Measurements from ENCODE around the gene PODXL2. TPM values are rescaled to one million over a fixed set of nuclear protein-coding genes. Genes with fewer than 3 reads are reported as not detected.

PODXL2 gene
- total and polyA plus RNA-seq, 2 of the 8 experiments (the other 6 are each of a cell fraction or from before 2014, with no cell fraction given) = 27.6 to 31.6 TPM

- Histone ChIP-seq H3K79me1 (ENCODE audit: low read depth, low read length) (peaks cover 7% of the 10 kb centered on the region; the same call in 1 of the 2 replicates), H3K4me2 (ENCODE audit: insufficient read depth in 1 of 2, low read depth in 2 of 2, low read length in 2 of 2) (no peak overlapping the region), H4K91ac (replicated peaks; ENCODE audit: insufficient read length, low read length) (no peak overlapping the region), H2BK15ac (ENCODE audit: low read length) (no peak overlapping the region), H2BK5ac (ENCODE audit: low read depth, low read length) (no peak overlapping the region), H4K5ac (ENCODE audit: insufficient read length, low read depth, low read length) (no peak overlapping the region), H2BK20ac (ENCODE audit: low read length) (no peak overlapping the region), H2AK5ac (ENCODE audit: low read depth, low read length) (no peak overlapping the region), H3K27me3 (replicated peaks in 1 of 4; ENCODE audit: control insufficient read depth in 3 of 4, extremely low read depth in 1 of 4, insufficient read depth in 3 of 4, low read length in 3 of 4) (no peaks in the 10 kb centered on the region), H3K79me2 (ENCODE audit: control insufficient read depth in 1 of 2, insufficient read depth in 2 of 2, low read length in 2 of 2) (peaks cover 0 to 32% of the 10 kb centered on the region in 2 experiments; a peak in 2 of 4 replicates), H3K36me3 (ENCODE audit: control insufficient read depth in 2 of 4, insufficient read depth in 4 of 4, low read length in 3 of 4) (peaks cover 62 to 94% (median 90%) of the 10 kb centered on the region in 4 experiments), H3K4me1 (replicated peaks in 1 of 4; ENCODE audit: control insufficient read depth in 3 of 4, insufficient read depth in 4 of 4, low read length in 3 of 4) (no peaks in the 10 kb centered on the region), H3K4ac (replicated peaks; ENCODE audit: insufficient read length, low read depth, low read length) (no peak overlapping the region), H3K23me2 (ENCODE audit: low read depth, low read length) (no peaks in the 10 kb centered on the region), H4K20me1 (replicated peaks in 1 of 2; ENCODE audit: control insufficient read depth in 1 of 2, insufficient read depth in 2 of 2, low read length in 2 of 2) (peaks cover 16 to 47% of the 10 kb centered on the region in 2 experiments), H3K4me3 (ENCODE audit: extremely low read depth in 1 of 4, insufficient read depth in 2 of 4, low read depth in 3 of 4, low read length in 4 of 4) (no peak overlapping the region), H3K9me3 (ENCODE audit: insufficient read depth in 2 of 2, low read depth in 1 of 2, low read length in 1 of 2) (no peaks in the 10 kb centered on the region), H3K18ac (ENCODE audit: extremely low read depth, low read length) (no peak overlapping the region), H3K14ac (ENCODE audit: insufficient read length) (no peak overlapping the region), H4K8ac (ENCODE audit: extremely low read depth, insufficient read depth, low read length) (no peak overlapping the region), H3K9ac (replicated peaks in 1 of 4; ENCODE audit: extremely low read depth in 1 of 4, low read depth in 3 of 4, low read length in 3 of 4) (no peak overlapping the region), H2BK120ac (replicated peaks; ENCODE audit: low read depth, low read length) (no peak overlapping the region), H3K56ac (replicated peaks; ENCODE audit: insufficient read length, low read depth, low read length) (no peak overlapping the region), H2AFZ (ENCODE audit: low read length) (no peak overlapping the region), H3K27ac (ENCODE audit: low read depth, low read length) (no peak overlapping the region), H3K23ac (ENCODE audit: insufficient read length) (no peak overlapping the region), H2BK12ac (ENCODE audit: low read depth, low read length) (no peak overlapping the region)
- CTCF ChIA-PET (ENCODE audit: partially characterized antibody) = no interaction called here
- POLR2A ChIA-PET (ENCODE audit: partially characterized antibody) = interaction anchor here (0.7 to 3.1 kb wide), 6 partner anchors 9 to 30 kb away, joined by 3 to 34 read pairs (median 6); partner anchors contain the start of gene MCM2
- DNase-seq (ENCODE audit: low read depth in 1 of 2, low spot score in 2 of 2) (no peak), FAIRE-seq (no peak)
- TF ChIP-seq KDM1A (IDR thresholded peaks at IDR 0.05; ENCODE audit: borderline replicate concordance, low read length) = no peak
- no peak for TF ChIP-seq SAP30 (IDR thresholded peaks at IDR 0.05; ENCODE audit: insufficient read depth, insufficient replicate concordance, low read length)
- TF ChIP-seq MAX (IDR thresholded peaks at IDR 0.05) = no peak
- WGBS, 2 experiments (ENCODE audit: extremely low coverage in 1 of 2, insufficient coverage in 1 of 2, insufficient read length in 1 of 2, insufficient replicate concordance in 2 of 2, low coverage in 1 of 2, low lambda C conversion rate in 2 of 2, missing lambda C conversion rate in 1 of 2) = 94% methylated on average over 6 of the region's 6 CpGs; no CpG with 5 or more reads in 1 of the 2 experiments
These were observed 13.2 kb upstream of the PODXL2 start for GRCh38 chr3:127615631-127616305.

Measured in H1 (cell line).